HG03066 (cell line): ENCODE results near the gene MBOAT1.
A peak's percentile ranks its signal among the peaks of the same experiment; 100 is the strongest.
"Not testable (repeated sequence)": the region's sequence is repeated elsewhere in the genome, so short reads cannot be mapped to it uniquely, and the experiment has no call there.

Source experiments
- ATAC-seq: cut with Tn5 transposase; IDR thresholded peaks from one replicate; pipeline ENCODE4 v1.9.1; 2021; ENCODE audit warnings: low read depth; ENCODE audit not compliant: unreplicated experiment

MBOAT1 gene

DNA sequence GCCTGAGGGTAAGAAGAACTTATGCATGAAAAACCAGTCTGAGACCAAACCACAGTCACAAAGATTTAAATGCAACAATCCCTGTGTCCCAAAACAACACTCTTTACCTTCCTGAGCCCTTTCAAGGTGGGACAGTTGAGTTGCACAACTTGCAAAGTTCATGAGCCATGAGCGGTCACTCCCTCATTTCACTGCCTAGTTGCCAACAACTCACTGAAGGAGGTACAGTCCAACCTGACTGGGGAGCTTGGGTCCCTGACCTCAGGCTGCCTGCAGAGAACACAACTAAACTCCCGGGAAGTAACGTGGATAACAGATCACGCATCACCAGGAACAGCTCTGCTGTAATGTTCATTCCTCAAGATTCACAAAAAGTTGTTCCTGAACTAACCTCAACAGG is 69.4 kb downstream of the MBOAT1 start:
- no peak for ATAC-seq

DNA sequence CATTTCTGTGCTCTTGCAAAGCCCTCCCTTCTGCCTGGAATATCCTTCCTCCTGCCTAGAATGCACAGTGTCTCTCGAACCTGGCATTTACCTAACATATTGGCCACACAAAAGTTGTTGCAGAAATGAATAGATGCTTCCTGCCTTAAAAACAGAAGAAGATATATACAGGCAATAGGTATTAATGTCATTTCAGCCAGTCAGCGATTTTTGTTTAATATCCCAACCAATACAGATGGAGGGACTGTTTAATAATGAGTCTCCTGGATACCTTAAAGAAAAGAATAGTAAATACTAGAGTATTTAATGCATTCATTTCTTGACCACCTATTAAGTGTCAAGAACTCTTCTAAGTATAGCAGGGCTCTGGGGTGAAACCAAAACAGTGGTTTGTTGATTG is 70.3 kb downstream of the MBOAT1 start:
- no peak for ATAC-seq

DNA sequence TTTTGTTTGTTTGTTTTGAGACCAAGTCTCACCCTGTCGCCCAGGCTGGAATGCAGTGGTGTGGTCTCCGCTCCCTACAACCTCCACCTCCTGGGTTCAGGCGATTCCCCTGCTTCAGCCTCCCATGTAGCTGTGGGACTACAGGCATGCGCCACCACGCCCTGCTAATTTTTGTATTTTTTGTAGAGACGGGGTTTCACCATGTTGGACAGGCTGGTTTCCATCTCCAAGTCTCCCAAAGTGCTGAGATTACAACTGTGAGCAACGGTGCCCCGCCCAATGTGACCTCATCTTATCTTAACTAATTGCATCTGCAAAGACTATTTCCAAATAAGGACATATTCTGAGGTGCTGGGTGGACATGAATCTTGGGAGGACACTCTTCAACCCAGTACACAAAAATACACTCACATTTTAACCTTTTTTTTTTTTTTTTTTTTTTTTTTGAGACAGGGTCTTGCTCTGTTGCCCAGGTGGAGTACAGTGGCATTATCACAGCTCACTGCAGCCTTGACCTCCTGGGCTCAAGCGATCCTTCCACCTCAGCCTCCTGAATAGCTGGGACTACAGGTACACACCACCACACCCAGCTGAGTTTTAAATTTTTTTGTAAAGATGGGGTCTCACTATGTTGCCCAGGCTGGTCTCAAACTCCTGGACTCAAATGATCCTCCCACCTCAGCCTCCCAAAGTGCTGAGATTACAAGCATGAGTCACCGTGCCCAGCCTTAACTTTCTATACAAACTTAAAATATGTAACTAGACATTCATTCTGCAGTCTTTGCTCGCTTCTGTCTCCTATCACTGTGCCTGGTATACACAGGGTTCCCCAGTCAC is 72.9 kb downstream of the MBOAT1 start:
- ATAC-seq = not testable (repeated sequence)

DNA sequence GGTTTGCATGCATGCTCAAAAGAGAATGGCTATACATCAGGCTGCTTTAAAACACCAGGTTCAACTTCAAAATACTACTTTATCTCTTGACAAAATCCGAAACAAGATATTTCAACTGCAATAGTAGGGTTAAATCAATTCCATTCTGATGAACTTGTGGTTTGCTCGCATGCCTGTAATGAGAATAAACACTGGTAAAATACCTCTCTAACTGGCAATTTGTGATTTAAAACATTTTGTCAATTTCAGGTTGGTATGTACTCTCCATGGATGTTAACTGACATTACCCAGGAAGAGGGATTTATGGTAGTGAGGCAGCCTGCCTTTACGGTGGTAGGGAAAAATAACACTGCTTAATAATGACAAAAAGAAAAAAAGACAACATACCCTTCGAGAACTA is 74.4 kb downstream of the MBOAT1 start:
- ATAC-seq = no peak

DNA sequence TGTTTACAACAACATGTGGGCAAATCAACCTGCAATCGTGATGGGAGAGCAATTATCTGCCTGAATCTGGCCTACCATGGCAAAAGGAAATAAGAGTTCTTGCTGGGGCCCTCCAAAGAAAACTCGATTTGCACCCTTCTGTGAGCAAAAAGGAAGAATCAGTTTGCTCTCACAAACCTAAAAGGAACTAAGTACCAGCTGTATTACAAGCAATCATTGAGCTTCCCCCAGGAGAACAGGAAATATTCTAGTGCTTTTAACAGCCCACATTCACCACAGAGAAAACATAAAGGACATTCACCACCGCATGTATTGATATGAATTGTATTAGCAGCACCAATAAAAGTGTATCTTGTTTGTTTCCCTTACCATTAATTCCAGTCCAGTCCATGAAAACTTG is 75.0 kb downstream of the MBOAT1 start:
- no peak for ATAC-seq

DNA sequence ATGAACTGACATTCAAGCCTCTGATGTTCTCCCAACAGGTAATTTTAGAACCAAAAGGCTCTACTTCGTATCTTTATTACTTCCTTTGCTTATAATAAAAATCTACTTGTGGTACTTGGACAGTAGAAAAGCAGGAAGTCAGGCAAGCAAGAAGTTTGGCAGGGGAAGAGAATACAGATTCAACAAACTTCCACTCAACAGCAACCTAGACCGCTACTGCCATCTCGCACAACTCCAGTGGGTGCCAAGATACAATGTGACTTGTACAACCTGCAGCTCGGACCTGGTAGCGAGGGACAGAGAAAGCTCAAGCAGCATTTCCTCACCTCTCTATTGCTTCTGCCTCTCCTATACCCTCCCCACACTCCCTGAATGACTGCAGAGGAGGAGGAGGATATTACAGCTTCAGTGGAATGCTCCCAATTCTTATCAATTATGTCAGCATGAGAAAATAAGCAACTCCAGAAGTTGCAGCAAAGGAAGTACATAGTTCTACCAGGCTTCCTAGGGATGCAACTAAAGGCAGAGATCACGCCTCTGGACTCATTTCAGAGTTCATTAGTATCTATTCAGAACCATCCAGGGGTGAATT is 76.5 kb downstream of the MBOAT1 start:
- no peak for ATAC-seq

DNA sequence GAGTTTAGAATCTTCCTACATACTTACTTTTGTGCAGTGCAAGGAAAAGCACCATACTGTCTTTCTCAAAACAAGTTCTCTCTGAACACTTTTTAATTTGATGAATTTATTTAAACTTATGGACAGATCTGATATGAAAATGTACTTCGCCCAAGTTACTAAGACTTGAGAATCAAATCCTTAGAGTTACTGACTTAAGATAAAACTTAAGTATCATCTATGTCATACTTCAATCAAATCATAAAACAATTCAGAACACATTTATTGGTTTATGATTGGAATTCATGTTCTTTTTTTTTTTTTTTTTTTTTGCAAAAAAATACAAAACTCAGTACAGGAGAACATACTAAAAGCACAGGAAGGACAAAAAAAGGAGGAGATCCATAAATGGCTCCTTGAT is 77.7 kb downstream of the MBOAT1 start:
- ATAC-seq = no peak

DNA sequence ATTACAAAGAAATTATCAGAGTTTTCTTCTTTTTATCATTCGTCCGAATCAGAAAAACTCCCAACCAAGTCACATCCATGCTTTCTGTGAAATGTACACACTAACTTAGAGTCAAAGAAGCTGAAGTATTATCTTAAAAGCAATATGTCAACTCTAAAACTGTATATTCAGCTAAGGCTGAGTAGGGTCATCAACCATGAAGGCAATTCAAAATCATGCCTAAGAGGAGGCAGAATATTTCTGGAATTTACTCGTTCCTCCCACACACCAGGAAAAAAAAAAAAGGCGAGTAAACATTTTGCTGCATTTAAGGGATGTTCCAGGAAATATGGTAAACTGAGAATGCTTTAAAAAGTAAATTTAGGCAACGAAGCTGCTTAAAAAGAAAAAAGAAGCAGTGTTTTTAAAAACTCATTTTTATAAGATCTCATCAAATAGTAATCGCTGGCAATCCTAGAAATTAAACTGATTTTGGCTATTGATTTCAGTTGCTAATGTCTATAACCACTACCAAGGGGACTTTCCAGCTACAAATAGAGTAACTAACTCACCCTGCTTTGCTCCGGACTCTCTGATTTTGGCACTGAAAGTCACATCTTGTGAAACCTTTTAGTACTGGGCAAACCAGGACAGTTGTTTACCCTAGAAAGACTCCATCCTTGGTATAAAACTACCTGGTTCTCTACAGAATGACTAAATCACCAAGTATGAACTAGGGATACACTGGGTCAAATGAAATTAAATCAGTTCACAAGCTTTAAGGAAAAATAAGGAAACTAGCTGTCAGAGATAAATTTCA is 82.8 kb downstream of the MBOAT1 start:
- ATAC-seq = no peak

DNA sequence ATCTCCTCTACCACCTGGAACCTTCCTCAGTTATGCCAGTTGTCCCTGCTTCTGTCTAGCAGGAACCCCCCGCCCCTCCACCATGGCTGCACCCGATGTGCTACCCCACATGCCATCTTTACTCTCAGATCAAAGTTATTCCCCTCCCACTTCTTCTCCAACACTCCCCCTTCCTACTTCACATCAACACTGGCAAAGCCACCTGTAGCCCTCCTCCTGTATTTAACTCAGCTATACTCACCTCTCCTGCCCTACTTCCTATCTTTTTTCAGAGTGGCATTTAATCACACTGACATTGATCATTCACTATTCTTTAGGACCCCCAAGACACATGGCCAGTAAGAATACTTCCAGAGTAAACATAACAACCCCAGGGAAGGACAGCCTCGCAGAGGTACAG is 84.3 kb downstream of the MBOAT1 start:
- ATAC-seq = no peak

DNA sequence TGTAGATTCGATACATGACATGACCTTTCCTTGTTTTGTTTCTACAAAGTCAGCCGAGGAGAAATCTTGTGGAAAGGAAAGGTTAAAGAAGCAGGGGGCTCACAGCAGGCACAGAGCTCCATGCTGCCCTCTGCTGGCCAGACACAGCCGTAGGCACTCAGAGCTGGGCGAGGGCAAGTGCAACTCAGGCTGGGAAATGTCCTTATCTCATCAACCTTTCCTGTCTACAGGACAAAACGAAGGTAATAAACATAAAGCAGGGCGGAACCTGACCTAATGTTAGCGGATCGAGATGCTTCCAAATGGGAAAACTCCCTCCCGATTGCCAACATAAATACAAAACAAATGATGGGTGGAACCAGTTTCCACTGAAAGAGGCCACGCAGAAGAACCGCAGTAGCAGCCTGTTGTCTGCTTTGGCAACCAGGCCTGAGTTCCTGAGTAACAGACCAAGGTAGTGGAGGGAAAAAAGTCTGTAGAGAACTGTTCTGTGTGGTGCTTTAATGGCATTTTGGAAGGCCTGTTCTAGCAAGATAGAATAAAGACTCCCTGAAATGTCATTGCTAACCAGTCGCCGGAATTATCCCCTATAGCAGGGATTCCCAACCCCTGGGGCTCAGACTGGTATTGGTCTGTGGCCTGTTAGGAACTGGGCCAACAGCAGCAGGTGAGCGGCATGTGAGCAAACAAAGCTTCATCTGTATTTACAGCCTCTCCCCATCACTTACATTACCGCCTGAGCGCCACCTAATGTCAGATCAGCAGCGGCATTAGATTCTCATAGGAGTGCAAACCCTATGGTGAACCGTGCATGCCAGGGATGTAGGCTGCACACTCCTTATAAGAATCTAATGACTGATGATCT is 85.2 kb downstream of the MBOAT1 start:
- peak; percentile 79 for ATAC-seq

DNA sequence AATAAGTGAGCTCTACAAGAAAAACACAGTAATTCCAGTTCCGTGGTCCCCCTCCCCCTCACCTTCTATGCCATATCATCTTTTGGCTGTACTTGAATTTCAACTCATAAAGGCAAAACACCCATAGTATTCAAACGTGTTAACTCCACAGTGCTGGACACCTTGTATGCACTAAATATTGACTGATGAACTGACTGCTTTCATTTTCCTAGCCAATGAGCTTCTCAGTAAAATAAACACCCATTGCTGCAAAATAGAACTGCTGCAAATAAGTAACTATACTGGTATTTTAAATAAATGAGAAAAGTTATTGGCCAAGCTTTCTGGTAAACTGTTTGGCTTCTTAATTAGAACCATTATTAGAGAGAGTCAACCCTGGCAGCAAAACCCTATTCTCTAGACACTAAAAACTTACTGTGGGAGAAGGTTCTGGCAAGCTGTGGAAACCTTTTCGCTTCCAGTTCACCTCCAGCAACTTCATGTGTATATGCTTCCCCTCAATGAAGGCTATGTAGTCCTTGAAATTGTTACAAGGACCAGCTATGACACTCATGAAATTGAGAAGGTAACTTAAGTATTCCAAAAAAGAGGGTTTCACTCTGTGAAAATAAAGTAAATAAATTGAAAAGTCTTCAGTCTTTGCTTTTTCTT is 86.0 kb downstream of the MBOAT1 start:
- ATAC-seq = no peak

DNA sequence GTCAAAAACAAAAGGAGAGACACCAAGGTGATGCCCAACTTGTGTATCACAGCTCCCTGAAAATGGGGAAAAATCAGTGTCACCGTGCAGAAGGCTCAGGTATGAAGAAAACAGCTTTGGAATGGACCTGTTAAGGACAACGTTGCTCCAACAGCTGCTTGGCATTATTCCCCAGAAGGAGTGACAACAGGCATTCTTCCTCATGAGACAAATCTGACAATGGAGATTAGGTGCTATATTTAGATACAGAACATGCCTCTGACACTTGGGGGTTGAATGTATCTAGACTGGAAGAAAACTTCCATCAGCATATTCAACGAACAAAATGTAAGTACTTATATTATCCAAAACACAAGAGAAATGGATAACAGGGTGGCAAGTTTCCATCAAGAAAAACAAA is 87.7 kb downstream of the MBOAT1 start:
- ATAC-seq = no peak

DNA sequence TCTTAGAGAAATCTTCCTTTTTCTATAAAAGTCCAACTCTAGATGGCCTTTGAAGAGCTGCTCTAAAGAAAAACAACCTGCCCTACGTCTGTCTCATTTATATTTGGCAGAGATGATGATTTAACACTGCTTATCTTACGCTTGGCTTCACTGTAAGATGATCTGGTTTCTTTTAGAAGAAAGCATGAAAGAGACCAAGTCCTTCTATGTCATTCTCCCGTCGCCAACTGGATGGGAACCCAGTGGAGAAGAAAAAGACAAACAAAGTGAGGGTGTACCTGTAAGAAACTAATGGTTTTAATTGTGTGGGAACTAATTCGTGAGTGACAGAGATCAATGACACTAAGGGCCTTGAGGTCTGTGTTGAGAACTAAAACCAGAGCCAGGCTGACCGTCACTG is 92.8 kb downstream of the MBOAT1 start:
- no peak for ATAC-seq

DNA sequence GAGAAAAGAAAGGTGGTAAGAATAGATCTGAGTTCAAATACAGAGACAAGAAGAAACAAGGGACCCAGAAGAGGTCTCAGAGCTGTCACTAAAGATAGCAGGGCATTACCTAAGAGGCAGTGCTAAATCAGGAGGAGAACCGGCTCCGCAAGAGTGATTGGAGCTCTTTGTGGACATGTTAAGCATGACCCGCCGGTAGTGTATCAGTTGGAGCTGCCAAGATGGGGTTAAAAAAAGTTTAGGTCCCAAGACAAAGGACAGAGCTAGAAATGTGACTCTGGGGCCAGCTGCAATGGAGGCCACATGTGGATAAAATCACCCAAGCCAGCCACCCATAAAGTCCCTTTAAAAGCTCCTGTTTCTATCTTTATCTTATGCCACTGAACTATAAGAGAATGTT is 93.4 kb downstream of the MBOAT1 start:
- no peak for ATAC-seq

DNA sequence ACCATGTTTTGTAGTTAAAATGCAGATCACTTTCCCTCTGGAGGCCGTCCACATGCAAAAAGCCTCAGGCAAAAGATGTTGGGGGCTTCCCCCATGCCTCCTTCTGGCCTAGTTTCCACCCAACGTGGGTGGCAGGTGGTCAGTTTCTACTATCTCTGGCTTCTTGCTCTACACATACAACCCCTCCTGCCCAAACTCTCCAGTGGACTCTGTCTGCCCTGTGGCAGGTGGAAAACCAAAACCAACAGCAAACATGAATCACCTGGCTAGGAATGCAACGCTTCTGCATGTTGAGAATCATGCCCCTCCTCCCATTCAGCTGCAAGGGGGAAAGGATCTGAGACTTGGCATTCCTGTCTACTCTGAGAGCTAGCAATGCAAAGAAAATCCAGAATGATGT is 94.8 kb downstream of the MBOAT1 start:
- ATAC-seq = peak; percentile 84

DNA sequence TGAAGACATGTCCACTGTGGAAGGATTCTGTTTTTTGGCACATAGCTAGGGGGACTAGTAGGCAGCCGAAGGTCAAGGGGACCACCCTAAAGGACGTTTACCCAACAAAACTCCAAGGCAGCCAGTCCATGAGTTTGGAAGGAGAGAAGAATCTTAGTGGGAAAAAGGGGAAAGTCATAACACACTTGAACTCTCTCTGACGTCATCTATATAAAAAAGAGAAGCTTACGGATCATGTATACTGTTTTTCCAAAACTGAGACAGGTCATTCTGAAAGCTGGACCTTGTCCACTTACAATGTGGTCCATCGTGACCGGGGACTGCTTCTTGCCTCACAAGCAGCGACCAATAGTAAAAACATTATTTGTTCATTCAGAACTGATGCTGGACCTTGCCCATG is 95.5 kb downstream of the MBOAT1 start:
- ATAC-seq = no peak

DNA sequence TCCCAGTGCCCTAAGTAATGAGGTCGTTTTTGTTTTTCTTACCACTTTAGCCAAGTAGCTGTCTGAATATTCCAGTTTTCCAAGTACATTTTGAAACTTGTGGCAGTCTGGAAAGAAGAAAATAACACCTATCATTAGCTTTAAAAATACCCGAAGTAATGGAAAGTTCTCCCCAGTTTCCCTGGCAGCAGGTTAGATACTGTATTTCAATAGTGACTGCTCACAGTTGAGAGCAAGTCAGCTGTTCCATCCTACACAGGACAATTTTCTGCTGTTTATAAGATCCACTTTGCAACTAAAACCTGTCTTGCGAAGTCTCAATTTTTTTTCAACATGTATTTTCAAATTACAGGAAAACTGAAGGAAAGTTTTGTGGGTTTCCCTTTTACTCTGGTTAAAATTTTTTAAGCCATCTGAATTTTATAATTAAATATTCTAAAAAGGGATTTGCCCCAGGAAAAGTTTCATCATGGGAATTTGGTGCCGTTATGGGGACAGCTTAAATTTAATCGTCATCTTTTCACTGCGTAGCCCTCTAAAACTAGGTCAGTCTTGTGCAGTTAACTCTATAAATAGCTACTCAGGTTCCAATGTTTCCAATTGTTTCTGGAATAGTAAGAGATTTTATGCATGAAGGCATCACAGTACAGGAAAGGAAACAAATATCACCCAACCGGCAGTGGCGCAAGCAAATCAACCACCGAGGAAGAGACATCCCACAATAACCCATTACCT is 96.9 kb downstream of the MBOAT1 start:
- ATAC-seq = no peak

DNA sequence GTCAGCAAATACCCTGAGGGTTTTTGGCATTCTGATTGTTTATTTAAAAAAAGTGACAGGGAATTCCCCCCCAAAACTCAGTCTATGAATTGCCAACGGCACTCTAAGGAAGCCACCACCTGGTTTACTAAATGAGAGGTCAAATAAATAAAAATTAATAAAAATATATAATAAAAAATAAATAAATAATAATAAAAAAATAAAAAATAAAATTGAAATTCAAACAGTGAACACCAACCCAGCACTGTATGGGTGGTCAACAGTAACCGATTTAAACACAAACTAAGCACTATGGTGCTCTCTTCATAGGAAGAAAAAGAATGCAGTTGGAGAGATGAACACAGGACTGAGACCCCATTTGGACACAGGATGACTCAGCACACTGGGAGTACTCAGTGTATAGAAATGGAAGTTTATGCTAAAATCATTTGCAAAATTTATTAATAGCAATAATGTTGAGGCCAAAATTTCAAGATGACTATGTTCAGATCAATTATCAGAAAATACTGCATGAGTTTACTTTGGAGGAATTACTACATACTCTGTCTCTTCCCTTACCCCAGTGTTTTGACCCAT is 98.5 kb downstream of the MBOAT1 start:
- ATAC-seq = no peak

DNA sequence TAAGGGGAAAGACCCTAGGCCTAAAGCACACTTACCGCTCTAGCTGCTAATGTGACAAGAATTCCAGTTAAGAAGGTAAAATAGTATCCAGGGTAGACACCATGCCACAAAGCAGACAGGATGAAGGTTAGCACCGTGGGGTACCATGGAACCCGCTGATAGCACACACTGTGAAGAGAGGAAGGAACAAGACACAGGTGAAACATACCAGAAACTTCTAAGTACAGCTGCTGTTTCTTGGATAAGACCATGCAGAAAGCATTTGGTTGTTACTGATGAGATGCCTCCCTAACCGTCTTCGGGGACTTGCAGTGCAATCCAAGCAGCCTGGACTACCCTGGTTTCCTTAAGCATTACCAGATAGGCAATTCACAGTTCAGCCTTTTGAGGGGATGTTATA is 99.4 kb downstream of the MBOAT1 start:
- no peak for ATAC-seq
